ENCODE results near the gene STRBP. TPM values are rescaled to one million over a fixed set of nuclear protein-coding genes. Genes with fewer than 3 reads are reported as not detected.
"Not testable (repeated sequence)": the region's sequence is repeated elsewhere in the genome, so short reads cannot be mapped to it uniquely, and the experiment has no call there.

Gene STRBP
- total RNA-seq, 1 donor from 2014 or later: 11.7 TPM

DNA sequence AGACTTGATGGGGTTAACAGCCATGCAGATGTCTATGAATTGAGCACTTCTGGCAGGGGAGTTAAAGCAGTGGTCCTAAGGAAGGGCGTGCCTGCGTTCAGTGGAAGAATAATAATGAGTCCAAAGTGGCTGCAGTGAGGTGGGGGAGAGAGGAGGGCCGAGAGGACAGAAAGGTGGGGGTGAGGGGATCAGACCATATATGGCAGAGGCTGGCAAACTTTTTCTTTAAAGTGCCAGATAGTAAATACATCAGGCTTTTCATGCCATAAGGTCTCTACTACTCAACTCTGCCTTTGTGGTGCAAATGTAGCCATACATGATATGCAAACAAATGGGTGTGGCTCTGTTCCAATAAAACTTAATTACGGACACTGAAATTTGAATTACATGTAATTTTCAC is 77.1 kb downstream of the STRBP start:
- H3K9me3 Mint-ChIP-seq (ENCODE audit: low read depth): peaks cover 4% of the 10 kb centered on the region
- peaks cover 2% of the 10 kb centered on the region for H3K36me3 Mint-ChIP-seq (ENCODE audit: low read depth)
- H3K4me3 Mint-ChIP-seq (ENCODE audit: unreplicated experiment): no peak overlapping the region
- H3K4me1 Mint-ChIP-seq (ENCODE audit: low read depth): no peaks in the 10 kb centered on the region
- no peak overlapping the region for H3K27ac Mint-ChIP-seq (ENCODE audit: unreplicated experiment)
- no peaks in the 10 kb centered on the region for H3K27me3 Mint-ChIP-seq (ENCODE audit: low read depth)
- DNase-seq (ENCODE audit: low spot score): no peak
- TF ChIP-seq, protein P1, sequence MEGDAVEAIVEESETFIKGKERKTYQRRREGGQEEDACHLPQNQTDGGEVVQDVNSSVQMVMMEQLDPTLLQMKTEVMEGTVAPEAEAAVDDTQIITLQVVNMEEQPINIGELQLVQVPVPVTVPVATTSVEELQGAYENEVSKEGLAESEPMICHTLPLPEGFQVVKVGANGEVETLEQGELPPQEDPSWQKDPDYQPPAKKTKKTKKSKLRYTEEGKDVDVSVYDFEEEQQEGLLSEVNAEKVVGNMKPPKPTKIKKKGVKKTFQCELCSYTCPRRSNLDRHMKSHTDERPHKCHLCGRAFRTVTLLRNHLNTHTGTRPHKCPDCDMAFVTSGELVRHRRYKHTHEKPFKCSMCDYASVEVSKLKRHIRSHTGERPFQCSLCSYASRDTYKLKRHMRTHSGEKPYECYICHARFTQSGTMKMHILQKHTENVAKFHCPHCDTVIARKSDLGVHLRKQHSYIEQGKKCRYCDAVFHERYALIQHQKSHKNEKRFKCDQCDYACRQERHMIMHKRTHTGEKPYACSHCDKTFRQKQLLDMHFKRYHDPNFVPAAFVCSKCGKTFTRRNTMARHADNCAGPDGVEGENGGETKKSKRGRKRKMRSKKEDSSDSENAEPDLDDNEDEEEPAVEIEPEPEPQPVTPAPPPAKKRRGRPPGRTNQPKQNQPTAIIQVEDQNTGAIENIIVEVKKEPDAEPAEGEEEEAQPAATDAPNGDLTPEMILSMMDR (IDR thresholded peaks at IDR 0.05): no peak

DNA sequence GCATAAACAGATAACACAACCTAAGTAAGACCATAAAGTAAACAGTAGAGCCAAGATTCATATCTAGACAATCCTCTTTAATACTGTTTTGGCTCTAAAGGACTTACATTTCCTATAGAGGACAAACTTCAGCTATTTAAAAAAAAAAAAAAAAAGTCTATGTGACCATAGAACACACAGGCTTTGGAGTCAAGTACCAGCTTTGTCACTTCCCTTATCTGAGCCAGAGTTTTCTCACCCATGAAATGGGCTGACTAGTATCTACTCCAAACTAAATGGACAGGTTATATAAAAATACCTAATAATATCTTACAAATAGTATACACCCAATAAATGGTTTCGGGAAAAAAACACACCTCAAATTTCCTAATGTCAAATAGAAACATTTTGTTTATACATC is 81.3 kb downstream of the STRBP start:
- H3K27me3 Mint-ChIP-seq (ENCODE audit: low read depth): no peaks in the 10 kb centered on the region
- DNase-seq (ENCODE audit: low spot score): no peak

DNA sequence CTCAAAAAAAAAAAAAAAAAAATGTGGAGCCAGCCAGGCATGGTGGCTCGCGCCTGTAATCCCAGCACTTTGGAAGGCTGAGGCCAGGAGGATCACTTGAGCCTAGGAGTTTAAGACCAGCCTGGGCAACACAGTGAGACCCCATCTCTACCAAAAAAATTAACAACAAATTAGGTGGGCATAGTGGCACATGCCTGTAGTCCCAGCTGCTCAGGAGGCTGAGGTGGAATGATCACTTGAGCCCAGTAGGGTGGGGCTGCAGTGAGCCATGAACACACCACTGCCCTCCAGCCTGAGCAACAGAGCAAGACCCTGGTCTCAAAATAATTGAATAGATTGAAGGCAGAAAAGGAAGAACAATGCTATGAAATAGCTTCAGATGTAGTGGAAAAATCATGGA is 82.4 kb downstream of the STRBP start:
- not testable (repeated sequence) for H3K27ac Mint-ChIP-seq (ENCODE audit: unreplicated experiment); H3K4me3 Mint-ChIP-seq (ENCODE audit: unreplicated experiment); H3K36me3 Mint-ChIP-seq (ENCODE audit: low read depth)

More for the DNA sequence above, 81.3 kb downstream of the STRBP start:
- Mint-ChIP-seq H3K4me3 (ENCODE audit: unreplicated experiment) (no peak overlapping the region), H3K27ac (ENCODE audit: unreplicated experiment) (no peak overlapping the region), H3K9me3 (ENCODE audit: low read depth) (peaks cover 4% of the 10 kb centered on the region), H3K4me1 (ENCODE audit: low read depth) (no peaks in the 10 kb centered on the region), H3K36me3 (ENCODE audit: low read depth) (peaks cover 3% of the 10 kb centered on the region)
- TF ChIP-seq, protein P1 (IDR thresholded peaks at IDR 0.05): no peak

DNA sequence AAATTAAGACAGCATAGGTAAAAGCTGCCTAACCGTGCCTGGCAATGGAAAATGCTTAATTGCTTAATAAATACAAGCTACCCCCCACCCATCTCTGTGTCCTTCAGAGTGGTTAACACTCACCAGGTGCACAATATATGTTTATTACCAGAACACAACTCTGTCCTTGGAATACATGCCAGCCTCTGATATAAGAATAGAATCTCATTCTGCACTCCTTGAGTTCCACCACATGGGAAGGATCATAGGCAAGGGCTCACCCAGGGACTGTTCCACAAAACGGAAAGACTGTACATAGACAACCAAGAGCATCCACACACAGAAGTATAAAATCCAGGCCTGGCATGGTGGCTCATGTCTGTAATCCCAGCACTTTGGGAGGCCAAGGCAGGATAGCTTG is 91.4 kb downstream of the STRBP start:
- Mint-ChIP-seq H3K27ac (ENCODE audit: unreplicated experiment) (no peak overlapping the region), H3K9me3 (ENCODE audit: low read depth) (no peaks in the 10 kb centered on the region), H3K4me1 (ENCODE audit: low read depth) (peaks cover 8% of the 10 kb centered on the region)

More for the DNA sequence above, 82.4 kb downstream of the STRBP start:
- not testable (repeated sequence) for H3K9me3 Mint-ChIP-seq (ENCODE audit: low read depth); H3K27me3 Mint-ChIP-seq (ENCODE audit: low read depth); H3K4me1 Mint-ChIP-seq (ENCODE audit: low read depth); DNase-seq (ENCODE audit: low spot score)

DNA sequence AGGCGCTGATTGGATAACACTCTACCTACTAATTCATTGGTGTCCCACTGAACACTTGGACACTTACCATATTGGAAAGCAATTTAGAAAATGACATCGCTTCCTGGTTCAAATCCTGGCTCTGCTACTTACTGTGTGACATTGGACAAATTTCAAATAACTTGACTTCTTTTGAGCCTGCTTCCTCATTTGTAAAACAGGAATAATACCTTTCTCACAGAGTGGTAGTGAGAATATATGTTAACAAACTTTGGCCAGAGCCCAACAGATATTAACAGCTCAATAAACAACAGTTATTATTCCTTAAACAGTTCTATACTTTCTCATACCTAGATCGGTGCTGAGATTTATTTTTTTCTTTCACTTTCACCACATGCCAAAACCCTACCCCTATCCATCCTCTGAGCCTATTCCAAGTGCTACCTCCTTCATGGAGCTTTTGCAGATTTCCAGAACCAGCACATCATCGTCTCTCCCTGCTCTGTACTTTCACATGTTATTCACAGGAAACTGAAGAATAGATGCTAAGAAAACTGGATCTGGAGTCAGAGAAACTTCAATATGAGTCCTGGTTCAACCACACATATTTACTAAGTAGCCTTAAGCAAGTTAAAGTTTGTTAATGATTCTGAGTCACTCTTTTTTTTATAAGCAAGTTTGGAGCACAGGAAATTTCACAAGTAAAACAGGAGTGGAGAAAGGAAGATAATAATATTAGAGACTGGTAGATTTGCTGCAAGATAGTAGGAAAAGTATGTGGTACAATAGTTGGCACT is 92.3 kb downstream of the STRBP start:
- TF ChIP-seq, protein P1 (IDR thresholded peaks at IDR 0.05): no peak
- H3K4me3 Mint-ChIP-seq (ENCODE audit: unreplicated experiment): no peak overlapping the region
- no peaks in the 10 kb centered on the region for H3K9me3 Mint-ChIP-seq (ENCODE audit: low read depth)
- peaks cover 4% of the 10 kb centered on the region for H3K36me3 Mint-ChIP-seq (ENCODE audit: low read depth)
- H3K4me1 Mint-ChIP-seq (ENCODE audit: low read depth): peaks cover 8% of the 10 kb centered on the region
- no peak for DNase-seq (ENCODE audit: low spot score)
- no peaks in the 10 kb centered on the region for H3K27me3 Mint-ChIP-seq (ENCODE audit: low read depth)
- no peak overlapping the region for H3K27ac Mint-ChIP-seq (ENCODE audit: unreplicated experiment)

More for the DNA sequence above, 91.4 kb downstream of the STRBP start:
- H3K4me3 Mint-ChIP-seq (ENCODE audit: unreplicated experiment): no peak overlapping the region
- peaks cover 4% of the 10 kb centered on the region for H3K36me3 Mint-ChIP-seq (ENCODE audit: low read depth)
- no peaks in the 10 kb centered on the region for H3K27me3 Mint-ChIP-seq (ENCODE audit: low read depth)
- TF ChIP-seq, protein P1 (IDR thresholded peaks at IDR 0.05): no peak
- DNase-seq (ENCODE audit: low spot score): no peak
